PC-9 (cell line): ENCODE results near the gene PHF10.

Experiments
- CTCF ChIP-seq: fragments of 200-600 bp; sonication (generic); conservative IDR thresholded peaks from 2 replicates; pipeline ENCODE4 v1.6.1; 2017; ENCODE audit warnings: mixed run types, antibody characterized with exemption, mild to moderate bottlenecking, moderate library complexity
- EZH2 ChIP-seq: fragments of 200-600 bp; sonication (generic); IDR thresholded peaks from 2 replicates; pipeline ENCODE4 v1.8.0; 2017; ENCODE audit warnings: antibody characterized with exemption, low read depth

GRCh38 chr6:169726963-169727362 is 2.7 kb upstream of the PHF10 start:
- TF ChIP-seq CTCF (no peak), EZH2 (no peak)
